Mesendoderm (in vitro differentiated cells): ENCODE measurements around the gene PDIA5.
A peak's percentile ranks its signal among the peaks of the same experiment; 100 is the strongest.

Experiments
- DNase-seq: peaks from one replicate; pipeline ENCODE4 v3.0.0; 2013
- H2AK5ac ChIP-seq: 2 replicates; pipeline ENCODE4 v1.6.1; 2013; ENCODE audit warnings: low read length, inconsistent platforms
- H2BK120ac ChIP-seq: 2 replicates; pipeline ENCODE4 v1.6.1; 2013; ENCODE audit warnings: low read depth, mild to moderate bottlenecking, low read length, moderate library complexity, mixed read lengths
- H2BK15ac ChIP-seq: replicated peaks from 2 replicates; pipeline ENCODE4 v1.6.1; 2013; ENCODE audit warnings: low read depth, mild to moderate bottlenecking, moderate library complexity
- H2BK5ac ChIP-seq: 2 replicates; pipeline ENCODE4 v1.6.1; 2013; ENCODE audit warnings: low read length, inconsistent platforms
- H3K18ac ChIP-seq: 2 replicates; pipeline ENCODE4 v1.6.1; 2013; ENCODE audit warnings: mild to moderate bottlenecking, low read length, mixed read lengths
- H3K23ac ChIP-seq: one replicate; pipeline ENCODE4 v1.6.1; 2013; ENCODE audit warnings: low read length
- H3K27ac ChIP-seq: 2 replicates; pipeline ENCODE4 v1.5.1; 2013; ENCODE audit warnings: low read depth, mild to moderate bottlenecking, inconsistent platforms, low read length, moderate library complexity
- H3K27me3 ChIP-seq: 2 replicates; pipeline ENCODE4 v1.6.1; 2013; ENCODE audit warnings: low read length, control low read depth, mild to moderate bottlenecking, inconsistent platforms; ENCODE audit not compliant: insufficient read depth, poor library complexity
- H3K36me3 ChIP-seq: 2 replicates; pipeline ENCODE4 v1.6.1; 2013; ENCODE audit warnings: low read length, inconsistent platforms; ENCODE audit not compliant: control insufficient read depth, insufficient read depth
- H3K4ac ChIP-seq: one replicate; pipeline ENCODE4 v1.6.1; 2013; ENCODE audit warnings: low read depth, mild to moderate bottlenecking, low read length, moderate library complexity
- H3K4me1 ChIP-seq: 2 replicates; pipeline ENCODE4 v1.6.1; 2013; ENCODE audit warnings: low read depth, low read length, inconsistent platforms; ENCODE audit not compliant: control insufficient read depth
- H3K4me2 ChIP-seq: 2 replicates; pipeline ENCODE4 v1.6.1; 2013; ENCODE audit warnings: low read length
- H3K4me3 ChIP-seq: 2 replicates; pipeline ENCODE4 v1.5.1; 2013; ENCODE audit warnings: mild to moderate bottlenecking, low read length
- H3K56ac ChIP-seq: one replicate; pipeline ENCODE4 v1.6.1; 2013; ENCODE audit warnings: low read length
- H3K79me1 ChIP-seq: 2 replicates; pipeline ENCODE4 v1.6.1; 2013; ENCODE audit warnings: low read length, inconsistent platforms
- H3K79me2 ChIP-seq: 2 replicates; pipeline ENCODE4 v1.6.1; 2013; ENCODE audit warnings: mild to moderate bottlenecking, low read length; ENCODE audit not compliant: control insufficient read depth, insufficient read depth
- H3K9ac ChIP-seq: 2 replicates; pipeline ENCODE4 v1.6.1; 2013; ENCODE audit warnings: low read length, inconsistent platforms
- H4K5ac ChIP-seq: one replicate; pipeline ENCODE4 v1.6.1; 2013; ENCODE audit warnings: low read length
- H4K8ac ChIP-seq: one replicate; pipeline ENCODE4 v1.6.1; 2013; ENCODE audit warnings: low read depth, mild to moderate bottlenecking, control low read depth, low read length, moderate library complexity
- WGBS: extraction: QIAGEN DNeasy Blood & Tissue Kit; methylation state at CpG from one replicate; pipeline ENCODE4 v1.1.7; 2013; ENCODE audit warnings: low lambda C conversion rate, missing lambda C conversion rate; ENCODE audit not compliant: insufficient coverage; ENCODE audit errors: extremely low coverage; 5-methylcytosine and 5-hydroxymethylcytosine counted together

The PDIA5 gene

DNA sequence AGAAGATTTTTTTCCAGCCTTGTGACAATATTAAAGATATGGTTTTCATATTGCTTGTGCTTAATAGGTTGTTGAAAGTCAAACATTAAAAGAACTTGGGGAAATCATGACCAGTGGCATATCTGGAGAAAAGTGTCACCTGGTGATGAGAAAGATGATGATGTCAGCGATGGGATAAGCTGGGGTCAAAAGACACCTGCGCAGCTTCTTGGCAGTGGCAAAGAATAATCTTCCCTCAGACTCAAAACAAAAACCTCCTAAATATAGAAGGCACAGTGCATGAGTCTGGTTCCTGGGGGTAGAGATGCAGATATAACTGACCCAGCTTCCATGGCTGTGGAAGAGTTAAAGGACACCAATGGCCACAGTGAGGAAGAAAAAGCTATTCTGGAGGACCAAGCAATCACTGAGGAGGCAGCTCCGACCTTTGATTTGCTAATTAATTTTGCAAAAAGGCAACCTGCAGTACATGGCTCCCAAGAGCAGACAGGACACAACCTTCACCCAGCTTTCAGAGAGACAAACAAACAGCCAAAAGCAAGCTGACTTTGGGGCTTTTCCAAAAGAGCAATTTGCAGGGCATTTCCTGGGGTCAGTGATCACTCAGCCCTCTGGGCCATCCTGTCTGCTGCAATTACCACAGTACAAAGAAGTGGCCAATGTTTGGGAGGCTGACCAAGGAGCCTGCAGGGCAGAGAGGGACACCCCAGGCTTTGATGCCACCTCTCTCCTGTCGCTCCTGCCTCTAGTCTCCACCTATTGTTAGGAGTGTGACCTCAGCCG, 21.7 kb upstream of the PDIA5 start:
- H3K4ac ChIP-seq: no peak overlapping the region
- no peaks in the 10 kb centered on the region for H3K4me1 ChIP-seq
- H3K36me3 ChIP-seq: no peaks in the 10 kb centered on the region
- no peaks in the 10 kb centered on the region for H3K79me1 ChIP-seq
- H3K79me2 ChIP-seq: no peaks in the 10 kb centered on the region
- no peak overlapping the region for H4K8ac ChIP-seq
- no peak overlapping the region for H2AK5ac ChIP-seq
- no peak overlapping the region for H3K23ac ChIP-seq
- H3K9ac ChIP-seq: no peak overlapping the region
- DNase-seq: no peak
- no peak overlapping the region for H3K56ac ChIP-seq
- H2BK5ac ChIP-seq: no peak overlapping the region
- H3K27ac ChIP-seq: no peak overlapping the region
- no peak overlapping the region for H3K4me3 ChIP-seq
- H2BK120ac ChIP-seq: no peak overlapping the region
- no peak overlapping the region for H3K4me2 ChIP-seq
- no peak overlapping the region for H3K18ac ChIP-seq
- WGBS: no CpG with 5 or more reads among the region's 5 CpGs
- no peak overlapping the region for H4K5ac ChIP-seq
- no peaks in the 10 kb centered on the region for H3K27me3 ChIP-seq
- H2BK15ac ChIP-seq: no peak overlapping the region

DNA sequence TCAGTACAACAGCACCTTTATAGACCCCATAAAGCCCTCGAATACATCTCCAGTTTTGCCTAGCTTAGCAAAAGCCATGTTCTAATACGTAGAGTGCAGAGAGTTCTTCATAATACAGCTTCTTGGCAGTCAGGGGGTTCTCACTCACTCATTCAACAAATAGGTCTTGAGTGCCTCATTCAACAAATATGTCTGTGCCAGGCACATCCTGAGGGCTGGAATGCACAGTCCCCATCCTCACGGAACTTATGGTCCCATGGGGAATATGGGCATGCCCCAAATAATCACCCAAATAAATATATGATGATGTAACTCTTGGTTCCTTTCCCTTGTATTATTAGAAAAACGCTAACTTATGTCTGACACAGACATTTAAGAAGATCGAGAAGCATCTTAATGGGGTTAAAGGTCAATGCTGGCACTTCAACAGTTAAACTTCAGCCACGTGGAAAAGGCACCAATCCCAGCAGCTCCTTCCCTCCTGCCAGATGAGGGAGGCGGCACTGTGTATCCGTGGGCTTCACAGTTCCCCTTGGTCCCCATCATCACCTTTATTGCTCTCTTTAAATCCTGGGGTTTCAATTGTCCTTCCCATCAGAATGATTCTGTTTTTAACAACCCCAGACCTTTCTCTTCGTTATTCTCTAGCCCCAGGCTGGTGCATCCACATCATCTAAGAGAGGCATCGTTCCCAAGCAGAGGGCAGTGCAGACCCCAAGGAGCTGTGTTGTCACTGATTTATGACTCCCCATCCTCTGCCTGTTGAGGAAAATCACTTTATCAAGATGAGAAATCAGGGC, 20.4 kb upstream of the PDIA5 start:
- Histone ChIP-seq H2BK15ac (no peak overlapping the region), H3K4me1 (peaks cover 6% of the 10 kb centered on the region), H3K27ac (no peak overlapping the region), H3K18ac (no peak overlapping the region), H3K4me2 (no peak overlapping the region), H2AK5ac (no peak overlapping the region), H3K27me3 (no peaks in the 10 kb centered on the region), H3K9ac (no peak overlapping the region), H4K5ac (no peak overlapping the region), H3K23ac (no peak overlapping the region), H3K4me3 (no peak overlapping the region), H3K79me1 (no peaks in the 10 kb centered on the region), H3K4ac (no peak overlapping the region), H2BK5ac (no peak overlapping the region), H2BK120ac (no peak overlapping the region), H4K8ac (no peak overlapping the region), H3K79me2 (no peaks in the 10 kb centered on the region), H3K36me3 (no peaks in the 10 kb centered on the region), H3K56ac (no peak overlapping the region)
- DNase-seq: no peak
- no CpG with 5 or more reads among the region's 10 CpGs for WGBS

DNA sequence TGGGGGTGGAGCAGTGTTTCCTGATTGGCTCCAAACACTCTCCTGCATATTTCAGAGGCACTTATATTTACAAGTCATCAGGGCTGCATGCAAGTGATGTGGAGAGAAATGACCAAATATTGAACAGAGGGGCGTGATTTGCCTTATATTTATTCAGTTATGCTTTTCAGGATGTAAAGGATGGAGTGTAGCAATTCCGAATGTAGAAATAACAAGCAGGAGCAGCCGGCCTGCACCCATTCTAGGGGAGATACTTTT, 19.8 kb upstream of the PDIA5 start:
- Histone ChIP-seq H3K9ac (no peak overlapping the region), H2AK5ac (no peak overlapping the region), H3K4me1 (peaks cover 6% of the 10 kb centered on the region), H3K27ac (no peak overlapping the region), H3K79me2 (no peaks in the 10 kb centered on the region), H3K4me2 (no peak overlapping the region), H2BK120ac (no peak overlapping the region), H3K36me3 (no peaks in the 10 kb centered on the region), H3K18ac (no peak overlapping the region), H3K79me1 (no peaks in the 10 kb centered on the region), H2BK5ac (no peak overlapping the region), H3K56ac (no peak overlapping the region), H4K8ac (no peak overlapping the region), H3K4me3 (no peak overlapping the region), H3K23ac (no peak overlapping the region), H3K27me3 (no peaks in the 10 kb centered on the region), H2BK15ac (no peak overlapping the region), H3K4ac (no peak overlapping the region), H4K5ac (no peak overlapping the region)
- WGBS: no CpG with 5 or more reads among the region's 3 CpGs
- DNase-seq: no peak

DNA sequence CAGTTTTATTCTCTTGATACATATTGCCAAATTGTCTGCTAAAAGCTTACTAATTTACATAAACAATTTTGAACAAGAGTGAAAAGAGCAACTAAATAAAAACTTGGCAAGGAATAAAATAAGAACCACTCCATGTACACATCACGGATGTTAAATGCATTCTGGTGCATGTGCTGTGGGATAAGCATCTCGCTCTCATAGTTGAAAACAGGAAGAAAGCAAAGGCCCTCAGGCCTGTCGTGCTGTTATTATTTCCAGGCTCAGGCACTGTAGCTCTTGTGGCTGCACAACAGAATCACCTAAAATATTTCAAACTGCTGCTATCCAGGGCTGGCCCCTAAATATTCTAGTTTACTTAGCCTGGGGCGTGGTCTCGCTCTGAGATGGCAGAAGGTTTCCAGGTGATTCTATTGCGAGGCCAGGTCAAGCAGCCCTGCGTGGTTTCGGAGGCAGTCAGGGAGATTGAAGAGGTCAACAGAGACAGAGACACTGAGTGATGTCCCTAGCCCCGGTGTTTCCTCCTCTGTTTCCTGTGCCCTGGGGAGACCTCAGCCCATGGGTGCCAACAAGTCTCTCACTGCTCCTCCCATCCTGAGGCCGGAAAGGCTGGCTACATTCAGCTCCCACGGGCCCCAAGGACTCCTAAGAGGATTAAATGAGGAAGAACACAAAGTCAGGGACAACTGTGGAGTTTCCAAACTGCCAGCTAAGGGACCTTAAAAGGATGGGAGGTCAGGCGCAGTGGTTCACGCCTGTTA, 18.2 kb upstream of the PDIA5 start:
- no peak overlapping the region for H4K5ac ChIP-seq
- no peaks in the 10 kb centered on the region for H3K36me3 ChIP-seq
- H4K8ac ChIP-seq: no peak overlapping the region
- H3K4ac ChIP-seq: no peak overlapping the region
- H2BK5ac ChIP-seq: no peak overlapping the region
- no peak overlapping the region for H3K56ac ChIP-seq
- no peak overlapping the region for H2BK120ac ChIP-seq
- H3K18ac ChIP-seq: no peak overlapping the region
- no peaks in the 10 kb centered on the region for H3K79me1 ChIP-seq
- H3K4me2 ChIP-seq: no peak overlapping the region
- WGBS: no CpG with 5 or more reads among the region's 13 CpGs
- H2AK5ac ChIP-seq: no peak overlapping the region
- H3K79me2 ChIP-seq: no peaks in the 10 kb centered on the region
- H2BK15ac ChIP-seq: no peak overlapping the region
- H3K23ac ChIP-seq: no peak overlapping the region
- H3K27ac ChIP-seq: no peak overlapping the region
- no peak for DNase-seq
- no peak overlapping the region for H3K9ac ChIP-seq
- peaks cover 6% of the 10 kb centered on the region for H3K4me1 ChIP-seq
- no peaks in the 10 kb centered on the region for H3K27me3 ChIP-seq
- H3K4me3 ChIP-seq: no peak overlapping the region

DNA sequence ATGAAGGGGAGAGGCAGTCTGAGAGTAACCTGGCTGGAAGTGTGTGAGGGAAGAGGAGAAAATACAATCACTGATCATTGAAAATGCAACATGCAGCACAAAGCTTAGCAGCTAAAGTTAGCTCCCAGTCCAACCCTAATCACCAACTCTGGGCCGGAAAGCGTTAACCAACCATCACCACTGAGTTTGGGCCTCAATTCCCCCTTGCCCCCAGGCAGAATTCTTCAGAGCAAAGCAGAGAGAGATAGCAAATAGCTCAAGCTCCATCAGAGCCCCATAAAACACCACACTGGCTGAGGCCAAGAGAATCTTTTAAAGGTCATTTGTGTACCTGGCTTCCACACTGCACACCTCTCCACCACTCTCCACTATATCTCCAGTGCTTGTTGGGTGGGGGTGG, 16.2 kb upstream of the PDIA5 start:
- H3K4ac ChIP-seq: no peak overlapping the region
- H3K79me2 ChIP-seq: no peaks in the 10 kb centered on the region
- H3K79me1 ChIP-seq: no peaks in the 10 kb centered on the region
- no peak overlapping the region for H4K5ac ChIP-seq
- H3K18ac ChIP-seq: no peak overlapping the region
- H3K4me2 ChIP-seq: no peak overlapping the region
- H3K4me1 ChIP-seq: peaks cover 6% of the 10 kb centered on the region
- H2BK15ac ChIP-seq: no peak overlapping the region
- no peaks in the 10 kb centered on the region for H3K27me3 ChIP-seq
- DNase-seq: peak; percentile 47
- H2BK5ac ChIP-seq: no peak overlapping the region
- H4K8ac ChIP-seq: no peak overlapping the region
- H2BK120ac ChIP-seq: no peak overlapping the region
- no CpG with 5 or more reads among the region's 2 CpGs for WGBS
- no peaks in the 10 kb centered on the region for H3K36me3 ChIP-seq
- no peak overlapping the region for H2AK5ac ChIP-seq
- H3K27ac ChIP-seq: no peak overlapping the region
- no peak overlapping the region for H3K9ac ChIP-seq
- H3K56ac ChIP-seq: peak overlapping the region; percentile 44
- H3K4me3 ChIP-seq: no peak overlapping the region
- no peak overlapping the region for H3K23ac ChIP-seq
